Muscle layer of colon (tissue), 2 donors: ENCODE measurements around the gene LRP8.

Source experiments
- H3K27ac ChIP-seq: one replicate; pipeline ENCODE4 v1.7.0; 2013; ENCODE audit warnings: low read depth, mild to moderate bottlenecking, low read length, moderate library complexity
- H3K27me3 ChIP-seq, 2 donors: one replicate each; pipeline ENCODE4 v1.7.0; 2013; ENCODE audit warnings: low read length in 2 of 2, mild to moderate bottlenecking in 2 of 2; ENCODE audit not compliant: insufficient read depth in 2 of 2, control insufficient read depth in 1 of 2
- H3K36me3 ChIP-seq: one replicate; pipeline ENCODE4 v1.7.0; 2013; ENCODE audit warnings: mild to moderate bottlenecking, low read length; ENCODE audit not compliant: insufficient read depth
- H3K4me1 ChIP-seq: one replicate; pipeline ENCODE4 v1.7.0; 2013; ENCODE audit warnings: mild to moderate bottlenecking, low read length; ENCODE audit not compliant: insufficient read depth
- H3K4me3 ChIP-seq, 2 donors: one replicate each; pipeline ENCODE4 v1.7.0; 2013; ENCODE audit warnings: low read length in 2 of 2, low read depth in 1 of 2, mild to moderate bottlenecking in 1 of 2, moderate library complexity in 1 of 2
- H3K9ac ChIP-seq: one replicate; pipeline ENCODE4 v1.7.0; 2013; ENCODE audit warnings: low read length
- H3K9me3 ChIP-seq: one replicate; pipeline ENCODE4 v1.7.0; 2013; ENCODE audit warnings: mild to moderate bottlenecking, low read length
- donor health status: abdominal sarcoma.
- donor health status: Adenocarcinoma of cecum.

LRP8 gene

DNA sequence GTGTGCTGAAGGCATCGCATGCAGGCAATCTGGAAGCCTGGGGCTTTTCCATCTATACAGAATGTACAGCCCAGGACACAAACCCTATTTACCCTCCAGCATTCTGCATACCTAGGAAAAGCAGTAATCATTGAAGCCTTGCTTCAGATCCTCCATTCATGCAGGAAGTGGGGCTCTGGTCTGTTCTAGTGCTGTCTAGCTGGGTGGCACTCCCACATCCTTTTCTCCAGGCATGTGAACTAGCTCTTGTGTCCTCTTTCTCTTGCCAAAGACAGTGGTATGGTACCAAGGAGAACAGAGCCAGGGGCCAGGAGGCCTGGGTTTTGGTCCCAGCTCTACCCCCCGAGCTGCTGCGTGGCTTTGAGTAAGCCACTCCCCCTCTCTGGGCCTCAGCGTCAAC, 21.7 kb downstream of the LRP8 start:
- Histone ChIP-seq H3K9me3 (no peaks in the 10 kb centered on the region), H3K36me3 (no peaks in the 10 kb centered on the region), H3K9ac (no peak overlapping the region), H3K4me3 (no peak overlapping the region), H3K27me3 (no peaks in the 10 kb centered on the region), H3K4me1 (no peaks in the 10 kb centered on the region), H3K27ac (no peak overlapping the region)

DNA sequence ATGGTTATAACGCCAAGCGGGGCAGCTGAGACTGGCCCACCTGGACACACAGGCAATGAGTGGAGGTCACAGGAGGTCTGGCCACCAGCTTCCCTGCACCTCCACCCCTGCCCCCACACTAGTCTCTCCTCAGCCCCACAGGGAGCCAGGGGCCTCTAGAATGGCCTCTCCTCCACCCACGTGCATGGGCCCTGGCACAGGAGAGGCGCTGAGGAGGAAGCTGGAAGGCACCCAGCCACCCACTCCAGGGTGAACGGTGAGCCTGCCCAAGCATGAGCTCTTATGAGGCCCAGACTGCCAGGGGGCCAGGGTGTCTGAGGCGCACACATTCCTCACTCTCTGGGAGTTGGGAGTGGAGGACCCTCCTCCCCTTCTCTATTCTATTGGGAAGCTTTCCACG, 22.2 kb downstream of the LRP8 start:
- no peak overlapping the region for H3K27ac ChIP-seq
- no peaks in the 10 kb centered on the region for H3K4me1 ChIP-seq
- no peaks in the 10 kb centered on the region for H3K36me3 ChIP-seq
- H3K9ac ChIP-seq: no peak overlapping the region
- H3K4me3 ChIP-seq: no peak overlapping the region
- H3K27me3 ChIP-seq: no peaks in the 10 kb centered on the region
- H3K9me3 ChIP-seq: no peaks in the 10 kb centered on the region

DNA sequence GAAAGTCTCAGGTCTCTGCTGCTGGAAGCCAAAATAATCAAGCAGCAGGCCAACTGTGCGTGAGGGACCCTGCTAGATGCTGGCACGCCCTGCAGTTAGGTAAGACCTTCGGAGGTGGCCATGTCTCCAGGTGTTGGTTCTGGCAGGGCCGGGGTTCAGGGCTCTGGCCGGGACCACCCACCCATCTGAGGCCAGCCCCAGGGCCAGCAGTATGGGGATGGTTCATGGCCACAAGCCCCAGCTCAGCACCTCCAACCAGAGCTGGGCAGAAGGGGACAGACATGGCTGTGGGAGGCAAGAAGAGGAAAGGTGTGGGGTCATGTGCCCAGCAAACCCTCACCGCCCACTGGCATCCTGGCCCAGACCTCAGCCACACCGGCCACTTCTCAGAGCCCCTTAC, 23.3 kb downstream of the LRP8 start:
- H3K27ac ChIP-seq: no peak overlapping the region
- no peak overlapping the region for H3K9ac ChIP-seq
- no peaks in the 10 kb centered on the region for H3K4me1 ChIP-seq
- no peaks in the 10 kb centered on the region for H3K9me3 ChIP-seq
- H3K4me3 ChIP-seq: no peak overlapping the region
- no peaks in the 10 kb centered on the region for H3K36me3 ChIP-seq
- no peaks in the 10 kb centered on the region for H3K27me3 ChIP-seq

DNA sequence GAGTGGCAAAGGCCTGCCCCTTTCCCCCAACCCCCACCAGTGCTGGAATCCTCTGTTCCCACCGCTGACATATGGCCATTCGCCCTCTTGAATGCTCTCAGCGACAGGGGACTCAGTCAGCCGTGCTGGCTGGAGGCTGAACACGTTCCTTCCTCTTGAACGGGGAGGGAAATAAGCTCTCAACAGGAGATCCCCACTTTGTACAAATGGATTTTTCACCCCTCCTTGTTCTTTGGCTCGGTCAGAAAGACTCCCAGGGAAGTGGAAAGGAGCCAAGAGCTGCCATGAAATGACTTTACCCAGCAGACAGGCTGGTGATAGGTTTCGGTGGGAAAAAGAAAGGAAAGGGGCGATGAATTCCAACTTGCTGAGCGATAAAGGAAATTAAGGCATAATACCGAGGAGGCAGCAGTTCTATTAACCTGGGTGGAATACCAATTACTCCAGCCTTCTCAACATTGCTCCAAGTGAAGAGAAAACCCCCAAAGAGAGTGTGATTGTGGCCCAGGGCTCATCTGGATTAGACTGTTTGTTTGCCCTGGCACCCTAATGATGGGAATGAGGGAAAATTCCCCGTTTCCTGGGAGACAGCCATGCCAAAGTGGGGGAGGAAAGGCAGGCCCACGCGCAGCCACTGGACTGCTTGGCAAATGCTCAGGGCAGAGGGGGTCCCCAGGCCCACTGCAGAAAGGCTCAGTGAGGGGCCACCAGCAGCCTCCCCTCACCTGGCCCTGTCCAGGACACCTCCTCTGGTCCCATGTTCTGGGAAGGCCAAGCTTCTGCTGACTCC, 23.9 kb downstream of the LRP8 start:
- no peaks in the 10 kb centered on the region for H3K9me3 ChIP-seq
- no peaks in the 10 kb centered on the region for H3K36me3 ChIP-seq
- H3K4me1 ChIP-seq: no peaks in the 10 kb centered on the region
- no peak overlapping the region for H3K27ac ChIP-seq
- H3K4me3 ChIP-seq: no peak overlapping the region
- no peak overlapping the region for H3K9ac ChIP-seq
- H3K27me3 ChIP-seq: no peaks in the 10 kb centered on the region

DNA sequence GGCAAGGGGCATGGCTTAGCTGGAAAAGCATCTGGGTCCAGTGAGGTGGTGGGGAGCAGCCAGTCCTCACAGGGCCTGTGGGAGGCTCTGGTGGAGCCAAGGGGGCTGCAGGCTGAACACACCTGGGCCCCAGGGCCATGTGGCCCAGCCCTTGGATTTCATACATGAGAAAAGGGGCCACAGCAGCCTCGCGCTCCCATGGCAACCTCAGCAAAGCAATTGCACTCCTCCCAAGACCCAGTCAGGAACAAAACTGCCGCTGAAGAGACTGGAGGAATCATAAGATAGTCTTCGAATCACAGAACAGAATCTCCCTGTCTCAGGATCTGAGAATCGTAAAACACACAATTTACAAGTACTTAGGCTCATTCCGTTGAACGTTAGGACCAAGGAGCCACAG, 24.6 kb downstream of the LRP8 start:
- H3K27ac ChIP-seq: no peak overlapping the region
- no peaks in the 10 kb centered on the region for H3K4me1 ChIP-seq
- H3K4me3 ChIP-seq: no peak overlapping the region
- H3K9me3 ChIP-seq: no peaks in the 10 kb centered on the region
- H3K9ac ChIP-seq: no peak overlapping the region
- H3K36me3 ChIP-seq: no peaks in the 10 kb centered on the region
- H3K27me3 ChIP-seq: no peaks in the 10 kb centered on the region

DNA sequence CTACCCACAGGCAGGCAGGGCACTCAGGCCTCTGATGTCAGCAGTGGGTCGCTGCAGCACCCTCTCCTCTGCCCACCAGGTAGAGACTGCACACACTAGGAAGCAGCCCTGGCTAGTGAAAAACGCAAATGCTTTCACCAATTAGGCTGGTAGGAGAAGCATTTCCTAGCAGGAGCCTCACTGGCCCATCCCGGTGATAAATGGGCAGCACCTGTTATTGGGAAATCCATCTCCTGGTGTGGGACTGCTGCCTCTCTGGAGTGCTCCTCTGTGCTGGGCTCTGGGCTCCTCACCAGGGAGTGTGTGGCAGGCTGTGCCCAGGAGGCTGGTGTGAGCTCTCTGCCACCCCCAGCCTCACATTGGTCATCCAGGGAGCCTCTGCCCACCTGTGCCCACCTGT, 28.6 kb downstream of the LRP8 start:
- no peaks in the 10 kb centered on the region for H3K4me1 ChIP-seq
- no peak overlapping the region for H3K27ac ChIP-seq
- H3K9me3 ChIP-seq: no peaks in the 10 kb centered on the region
- H3K4me3 ChIP-seq: no peak overlapping the region
- no peaks in the 10 kb centered on the region for H3K36me3 ChIP-seq
- H3K27me3 ChIP-seq: no peaks in the 10 kb centered on the region
- no peak overlapping the region for H3K9ac ChIP-seq

DNA sequence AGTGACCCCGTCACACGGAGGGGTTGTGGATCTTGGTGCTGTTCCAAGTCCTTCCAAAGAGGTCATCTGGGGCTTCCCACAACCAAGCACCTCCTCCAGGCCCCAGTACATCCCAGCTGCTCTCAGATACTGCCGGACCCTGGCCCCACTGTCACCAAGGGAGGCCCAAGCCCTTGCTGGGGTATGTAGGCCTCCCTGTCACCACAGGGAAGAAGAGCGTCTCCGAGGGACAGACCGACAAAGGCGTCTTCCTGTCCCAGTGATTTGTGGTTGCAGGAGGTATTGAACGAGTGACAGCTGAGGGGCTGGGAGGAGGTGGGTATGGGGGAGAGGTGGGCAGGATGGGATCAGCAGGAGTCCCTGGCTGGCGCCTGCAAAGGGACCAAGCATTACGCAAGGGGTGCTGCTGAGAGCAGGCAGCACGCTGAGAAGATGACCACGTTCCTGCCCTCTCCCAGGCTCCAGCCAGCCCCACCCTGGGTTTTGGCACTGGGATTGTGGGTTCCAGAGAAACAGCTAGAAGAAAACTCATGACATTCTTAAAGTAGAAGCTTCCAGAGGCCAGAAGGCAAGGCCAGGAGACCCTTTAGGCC, 29.7 kb downstream of the LRP8 start:
- Histone ChIP-seq H3K9ac (no peak overlapping the region), H3K9me3 (no peaks in the 10 kb centered on the region), H3K27ac (no peak overlapping the region), H3K36me3 (no peaks in the 10 kb centered on the region), H3K4me1 (peaks cover 2% of the 10 kb centered on the region), H3K27me3 (no peaks in the 10 kb centered on the region), H3K4me3 (no peak overlapping the region)

DNA sequence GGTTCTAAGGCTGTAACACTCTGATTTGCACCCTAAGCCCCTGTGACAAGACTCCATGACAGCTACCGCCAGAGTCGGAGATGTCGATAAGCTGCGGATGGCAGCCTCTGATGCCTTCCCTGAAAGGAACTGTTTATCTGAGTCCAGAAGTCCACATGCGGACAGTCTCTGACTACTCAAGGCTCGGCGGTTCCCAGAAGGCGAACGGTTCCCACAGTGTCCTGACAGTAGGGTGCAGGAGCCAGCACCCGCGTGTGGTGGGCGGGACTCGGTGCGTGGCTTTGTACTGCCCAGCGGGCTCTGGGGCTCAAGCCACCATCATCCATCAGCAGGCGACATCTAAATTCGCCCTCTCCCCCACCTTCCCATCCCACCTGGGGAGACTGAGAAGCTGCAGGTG, 30.7 kb downstream of the LRP8 start:
- Histone ChIP-seq H3K27me3 (no peaks in the 10 kb centered on the region), H3K27ac (no peak overlapping the region), H3K36me3 (no peaks in the 10 kb centered on the region), H3K4me3 (no peak overlapping the region), H3K9me3 (no peaks in the 10 kb centered on the region), H3K4me1 (peaks cover 5% of the 10 kb centered on the region), H3K9ac (no peak overlapping the region)

DNA sequence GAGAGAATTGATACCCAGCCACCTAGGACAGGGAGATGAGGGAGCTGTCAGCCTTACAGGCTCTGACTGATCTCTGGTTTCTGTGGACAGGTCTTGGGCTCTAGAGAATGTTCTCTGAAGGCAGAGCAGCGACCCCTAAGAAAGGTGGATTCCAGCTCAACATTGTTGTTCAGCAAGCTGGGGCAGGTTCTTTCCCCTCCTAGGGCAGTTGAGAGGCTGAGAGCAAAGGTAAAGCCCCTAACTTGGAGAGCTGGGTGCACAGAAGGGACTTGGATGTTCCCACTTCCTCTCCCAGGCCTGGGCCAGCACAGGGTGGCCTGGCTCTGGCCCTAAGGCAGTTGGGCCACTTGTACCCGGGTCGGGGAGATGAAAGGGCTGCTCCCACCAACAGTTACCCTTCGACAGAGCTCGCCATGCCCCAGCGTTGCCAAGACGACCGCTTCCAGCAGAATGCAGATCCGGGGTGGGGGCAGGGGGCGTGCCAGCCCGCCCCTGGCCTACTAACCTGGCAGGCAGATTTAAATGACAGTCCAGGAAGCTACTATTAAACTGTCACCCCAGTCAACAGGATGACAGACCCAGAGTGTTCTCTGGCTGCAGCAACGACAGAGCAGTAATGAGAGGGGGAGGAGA, 31.6 kb downstream of the LRP8 start:
- Histone ChIP-seq H3K9me3 (no peaks in the 10 kb centered on the region), H3K36me3 (no peaks in the 10 kb centered on the region), H3K27ac (no peak overlapping the region), H3K9ac (no peak overlapping the region), H3K27me3 (no peaks in the 10 kb centered on the region), H3K4me1 (peaks cover 5% of the 10 kb centered on the region), H3K4me3 (no peak overlapping the region)

DNA sequence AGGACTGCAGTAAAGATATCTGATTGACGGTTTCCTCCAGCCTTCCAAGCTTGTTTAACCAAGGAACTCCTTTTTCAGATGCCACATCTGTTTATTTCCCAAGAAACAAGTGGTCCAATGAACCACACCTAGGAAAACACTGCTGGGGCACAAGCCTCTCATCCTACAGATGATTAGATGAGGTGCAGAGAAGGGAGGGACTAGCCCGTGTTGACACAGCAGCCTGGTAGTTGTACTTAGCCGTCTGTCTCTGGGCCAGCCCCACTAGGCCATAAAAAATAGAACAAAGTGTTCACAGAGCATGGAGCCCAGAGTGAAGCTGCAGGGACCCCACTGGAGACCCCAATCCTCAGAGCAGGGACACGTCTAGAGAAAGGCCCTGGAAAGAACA, 32.1 kb downstream of the LRP8 start:
- no peaks in the 10 kb centered on the region for H3K27me3 ChIP-seq
- no peaks in the 10 kb centered on the region for H3K9me3 ChIP-seq
- H3K4me3 ChIP-seq: no peak overlapping the region
- H3K36me3 ChIP-seq: no peaks in the 10 kb centered on the region
- H3K27ac ChIP-seq: no peak overlapping the region
- peaks cover 5% of the 10 kb centered on the region for H3K4me1 ChIP-seq
- no peak overlapping the region for H3K9ac ChIP-seq

DNA sequence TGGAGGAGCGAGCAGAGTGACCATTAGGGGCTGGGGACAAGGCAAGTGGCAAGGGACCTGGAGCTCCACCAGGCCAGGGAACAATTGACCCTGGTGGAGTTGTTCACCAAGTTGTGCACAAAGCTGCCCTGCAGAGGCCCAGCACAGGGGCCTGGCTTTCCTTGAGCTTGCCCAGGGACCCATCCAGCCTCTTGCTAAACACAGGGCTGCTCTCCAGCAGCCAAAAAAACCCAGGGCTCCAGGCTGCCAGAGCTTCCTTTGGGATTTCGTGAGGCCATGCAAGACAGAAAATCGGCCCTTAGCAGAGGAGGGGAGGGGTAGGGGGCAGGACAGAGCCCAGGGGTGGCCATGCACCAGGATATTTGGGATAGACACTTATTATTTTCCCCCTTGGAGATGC, 32.6 kb downstream of the LRP8 start:
- Histone ChIP-seq H3K9me3 (no peaks in the 10 kb centered on the region), H3K27ac (no peak overlapping the region), H3K4me1 (peaks cover 5% of the 10 kb centered on the region), H3K9ac (no peak overlapping the region), H3K36me3 (no peaks in the 10 kb centered on the region), H3K4me3 (no peak overlapping the region), H3K27me3 (no peaks in the 10 kb centered on the region)

DNA sequence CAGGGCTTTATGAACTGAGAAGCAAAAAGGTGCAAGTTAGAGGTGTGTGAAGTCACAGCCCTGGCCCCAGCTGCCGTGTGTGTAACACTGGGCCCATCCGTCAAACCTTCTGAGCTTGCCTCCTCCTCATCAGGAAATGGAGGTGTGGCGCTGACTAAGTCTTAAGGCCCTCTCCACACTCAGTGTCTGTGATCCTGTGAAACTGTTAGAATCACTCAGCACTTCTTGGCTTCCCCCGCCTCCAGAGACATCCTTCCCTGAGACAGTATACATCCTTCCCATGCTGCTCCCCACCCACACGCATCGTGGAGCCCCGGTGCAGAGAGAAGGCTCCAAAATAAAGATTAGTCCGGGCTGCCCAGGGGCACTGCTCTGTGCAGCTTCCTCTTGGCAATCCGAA, 33.3 kb downstream of the LRP8 start:
- H3K36me3 ChIP-seq: no peaks in the 10 kb centered on the region
- no peak overlapping the region for H3K9ac ChIP-seq
- H3K4me1 ChIP-seq: peaks cover 5% of the 10 kb centered on the region
- no peak overlapping the region for H3K4me3 ChIP-seq
- H3K9me3 ChIP-seq: no peaks in the 10 kb centered on the region
- H3K27me3 ChIP-seq: no peaks in the 10 kb centered on the region
- no peak overlapping the region for H3K27ac ChIP-seq
